Erythroblast (primary cell): ENCODE data around the gene LMNB1.

Source experiments
- GATA1 ChIP-seq: IDR thresholded peaks from 2 replicates; pipeline ENCODE4 v1.6.1; 2011; ENCODE audit warnings: low read depth, mild to moderate bottlenecking, control low read depth, low read length, moderate library complexity
- POLR2A ChIP-seq: IDR thresholded peaks from 2 replicates; pipeline ENCODE4 v1.6.1; 2011; ENCODE audit warnings: mild to moderate bottlenecking, low read length

- TF ChIP-seq POLR2A = no peak
- TF ChIP-seq GATA1 = no peak
Measured at GRCh38 chr5:126878085-126878484, 101.1 kb downstream of the LMNB1 start.
